Parathyroid adenoma (tissue), 2 donors: ENCODE data around the gene PRR14.

Source experiments
- H2AFZ ChIP-seq: fragments of 300-600 bp; sonication (generic); one replicate; pipeline ENCODE4 v1.7.0; 2017; ENCODE audit warnings: antibody characterized with exemption, mild to moderate bottlenecking
- H3K27ac ChIP-seq: fragments of 300-600 bp; sonication (generic); one replicate; pipeline ENCODE4 v1.7.0; 2017
- H3K27me3 ChIP-seq: fragments of 300-600 bp; sonication (generic); one replicate; pipeline ENCODE4 v1.7.0; 2017; ENCODE audit warnings: low read length; ENCODE audit not compliant: control insufficient read depth, insufficient read depth
- H3K36me3 ChIP-seq: fragments of 300-600 bp; sonication (generic); one replicate; pipeline ENCODE4 v1.7.0; 2017; ENCODE audit warnings: low read length; ENCODE audit not compliant: control insufficient read depth, insufficient read depth
- H3K4me1 ChIP-seq: fragments of 300-600 bp; sonication (generic); one replicate; pipeline ENCODE4 v1.7.0; 2017; ENCODE audit warnings: control low read depth
- H3K4me2 ChIP-seq: fragments of 300-600 bp; sonication (generic); one replicate; pipeline ENCODE4 v1.7.0; 2017; ENCODE audit warnings: low read length
- H3K4me3 ChIP-seq: fragments of 300-600 bp; sonication (generic); one replicate; pipeline ENCODE4 v1.7.0; 2017; ENCODE audit warnings: low read depth, low read length
- H3K79me2 ChIP-seq: fragments of 300-600 bp; sonication (generic); one replicate; pipeline ENCODE4 v1.7.0; 2017; ENCODE audit warnings: control low read depth
- H3K9ac ChIP-seq: fragments of 300-600 bp; sonication (generic); one replicate; pipeline ENCODE4 v1.7.0; 2017; ENCODE audit warnings: mild to moderate bottlenecking
- H3K9me3 ChIP-seq: fragments of 300-600 bp; sonication (generic); one replicate; pipeline ENCODE4 v1.7.0; 2017; ENCODE audit warnings: low read length; ENCODE audit not compliant: control insufficient read depth
- CTCF ChIP-seq: fragments of 300-600 bp; sonication (generic); IDR thresholded peaks from one replicate; pipeline ENCODE4 v1.7.0; 2017; ENCODE audit warnings: antibody characterized with exemption, mild to moderate bottlenecking
- donor health status: primary hyperparathyroidism.

The PRR14 gene

GRCh38 chr16:30649725-30650368 lies 913 bp upstream of the PRR14 start:
- Histone ChIP-seq H3K27ac (peak overlapping the region; percentile 91), H3K9me3 (no peaks in the 10 kb centered on the region), H3K9ac (peak overlapping the region; percentile 70), H3K27me3 (no peaks in the 10 kb centered on the region), H3K4me2 (peak overlapping the region; percentile 73), H3K4me3 (peak overlapping the region; percentile 100), H3K79me2 (peaks cover 8% of the 10 kb centered on the region), H3K4me1 (peaks cover 9% of the 10 kb centered on the region), H3K36me3 (no peaks in the 10 kb centered on the region), H2AFZ (peak overlapping the region; percentile 99)
- no peak for TF ChIP-seq CTCF

- Histone ChIP-seq H3K4me3 (peak overlapping the region; percentile 100), H3K4me1 (peaks cover 9% of the 10 kb centered on the region), H3K9me3 (no peaks in the 10 kb centered on the region), H3K79me2 (peaks cover 8% of the 10 kb centered on the region), H3K9ac (peak overlapping the region; percentile 51), H3K4me2 (peak overlapping the region; percentile 100), H3K36me3 (no peaks in the 10 kb centered on the region), H3K27me3 (no peaks in the 10 kb centered on the region), H2AFZ (peak overlapping the region; percentile 99), H3K27ac (peak overlapping the region; percentile 91)
- TF ChIP-seq CTCF: peak; percentile 77
These were observed 604 bp downstream of the PRR14 start for GRCh38 chr16:30651124-30652004.

- Histone ChIP-seq H3K4me3 (peak overlapping the region; percentile 100), H3K79me2 (peaks cover 8% of the 10 kb centered on the region), H3K4me2 (peak overlapping the region; percentile 100), H3K9me3 (no peaks in the 10 kb centered on the region), H3K9ac (no peak overlapping the region), H2AFZ (no peak overlapping the region), H3K27ac (peak overlapping the region; percentile 91), H3K36me3 (no peaks in the 10 kb centered on the region), H3K27me3 (no peaks in the 10 kb centered on the region), H3K4me1 (peaks cover 14% of the 10 kb centered on the region)
- no peak for TF ChIP-seq CTCF
These were observed 1.2 kb downstream of the PRR14 start for GRCh38 chr16:30652005-30652296.

- H2AFZ ChIP-seq: no peak overlapping the region
- no peak overlapping the region for H3K4me2 ChIP-seq
- no peaks in the 10 kb centered on the region for H3K27me3 ChIP-seq
- no peak overlapping the region for H3K9ac ChIP-seq
- H3K9me3 ChIP-seq: no peaks in the 10 kb centered on the region
- no peak overlapping the region for H3K27ac ChIP-seq
- TF ChIP-seq CTCF: no peak
- H3K4me1 ChIP-seq: peaks cover 20% of the 10 kb centered on the region
- no peak overlapping the region for H3K4me3 ChIP-seq
- peaks cover 8% of the 10 kb centered on the region for H3K79me2 ChIP-seq
- no peaks in the 10 kb centered on the region for H3K36me3 ChIP-seq
These were observed 2.0 kb downstream of the PRR14 start for GRCh38 chr16:30652718-30653117.
